GM23248 (cell line): ENCODE measurements around the gene KRTAP19-7. TPM values are rescaled to one million over a fixed set of nuclear protein-coding genes. Genes with fewer than 3 reads are reported as not detected.

Source experiments
- DNase-seq: peaks from one replicate; pipeline ENCODE4 v3.0.0-alpha.2; 2015
- H2AFZ ChIP-seq: fragments of 200-600 bp; sonication (generic); 2 replicates; pipeline ENCODE4 v1.6.1; 2016; ENCODE audit warnings: antibody characterized with exemption
- H3F3A ChIP-seq: fragments of 200-600 bp; sonication (generic); 2 replicates; pipeline ENCODE4 v1.6.1; 2016; ENCODE audit warnings: mild to moderate bottlenecking, antibody characterized with exemption, mixed run types; ENCODE audit not compliant: insufficient read depth
- H3K27ac ChIP-seq: fragments of 200-600 bp; sonication (generic); 2 replicates; pipeline ENCODE4 v1.5.1; 2016; ENCODE audit warnings: mild to moderate bottlenecking
- H3K27me3 ChIP-seq: fragments of 200-600 bp; sonication (generic); replicated peaks from 2 replicates; pipeline ENCODE4 v1.6.1; 2016; ENCODE audit warnings: mild to moderate bottlenecking; ENCODE audit not compliant: insufficient read depth
- H3K36me3 ChIP-seq: fragments of 200-600 bp; sonication (generic); 2 replicates; pipeline ENCODE4 v1.6.1; 2016; ENCODE audit warnings: low read depth, mild to moderate bottlenecking
- H3K4me1 ChIP-seq: fragments of 200-600 bp; sonication (generic); 2 replicates; pipeline ENCODE4 v1.6.1; 2016; ENCODE audit warnings: mild to moderate bottlenecking; ENCODE audit not compliant: insufficient read depth
- H3K4me2 ChIP-seq: fragments of 200-600 bp; sonication (generic); one replicate; pipeline ENCODE4 v1.6.1; 2016; ENCODE audit warnings: mild to moderate bottlenecking; ENCODE audit not compliant: unreplicated experiment
- H3K4me3 ChIP-seq: fragments of 200-600 bp; sonication (generic); 2 replicates; pipeline ENCODE4 v1.5.1; 2016; ENCODE audit warnings: mild to moderate bottlenecking
- H3K79me2 ChIP-seq: fragments of 200-600 bp; sonication (generic); 2 replicates; pipeline ENCODE4 v1.6.1; 2016; ENCODE audit warnings: mild to moderate bottlenecking; ENCODE audit not compliant: insufficient read depth
- H3K9ac ChIP-seq: fragments of 200-600 bp; sonication (generic); 2 replicates; pipeline ENCODE4 v1.6.1; 2016; ENCODE audit warnings: mild to moderate bottlenecking
- H3K9me2 ChIP-seq: fragments of 200-600 bp; sonication (generic); 2 replicates; pipeline ENCODE4 v1.6.1; 2016; ENCODE audit warnings: mixed run types, mild to moderate bottlenecking, moderate library complexity; ENCODE audit not compliant: insufficient read depth
- H3K9me3 ChIP-seq: fragments of 200-600 bp; sonication (generic); one replicate; pipeline ENCODE4 v1.6.1; 2017; ENCODE audit warnings: low read depth
- H4K20me1 ChIP-seq: fragments of 200-600 bp; sonication (generic); 2 replicates; pipeline ENCODE4 v1.6.0; 2016; ENCODE audit not compliant: insufficient read depth
- EZH2 ChIP-seq: fragments of 200-600 bp; sonication (generic); IDR thresholded peaks from 2 replicates; pipeline ENCODE4 v1.6.1; 2018; ENCODE audit warnings: antibody characterized with exemption, mild to moderate bottlenecking; ENCODE audit not compliant: insufficient read depth, poor library complexity, severe bottlenecking
- EZH2phosphoT487 ChIP-seq: fragments of 200-600 bp; sonication (generic); IDR thresholded peaks from 2 replicates; pipeline ENCODE4 v1.6.1; 2018; ENCODE audit warnings: antibody characterized with exemption, moderate library complexity, mild to moderate bottlenecking, low read depth; ENCODE audit not compliant: insufficient read depth
- WGBS, 2 experiments: methylation state at CpG; one replicate each; pipeline ENCODE4 v1.1.6; 2015 to 2017; ENCODE audit warnings: low lambda C conversion rate in 2 of 2, low coverage in 1 of 2; ENCODE audit errors: missing lambda C conversion rate in 2 of 2; 5-methylcytosine and 5-hydroxymethylcytosine counted together
- in situ Hi-C: fragments of 300-500 bp; cut with MboI; formaldehyde crosslinking; loops from 2 replicates; pipeline ENCODE4 v1.15.0; 2020
- polyA plus RNA-seq: library from polyadenylated mRNA; unstranded; fragments of >200 nt; fragmentation: Nextera tagmentation; extraction: Ambion mirVana; gene quantifications from 2 replicates; pipeline ENCODE4 v1.2.1, GENCODE V29; 2016
- total RNA-seq: library from RNA; depleted of rRNA; stranded (reverse); fragments of >200 nt; shearing (Covaris generic); gene quantifications from 2 replicates; pipeline ENCODE4 v1.2.3, GENCODE V29; 2014

Gene KRTAP19-7
- total and polyA plus RNA-seq, 2 experiments from 2014 or later: not detected

- no peak overlapping the region for H3K27ac ChIP-seq
- no peak overlapping the region for H2AFZ ChIP-seq
- no peaks in the 10 kb centered on the region for H3F3A ChIP-seq
- H3K79me2 ChIP-seq: no peaks in the 10 kb centered on the region
- no peak overlapping the region for H3K9ac ChIP-seq
- in situ Hi-C loops: no loop called here
- H3K9me2 ChIP-seq: no peaks in the 10 kb centered on the region
- H4K20me1 ChIP-seq: no peaks in the 10 kb centered on the region
- no peaks in the 10 kb centered on the region for H3K4me1 ChIP-seq
- DNase-seq: no peak
- no peaks in the 10 kb centered on the region for H3K27me3 ChIP-seq
- no peaks in the 10 kb centered on the region for H3K36me3 ChIP-seq
- TF ChIP-seq EZH2phosphoT487: no peak
- no peak for TF ChIP-seq EZH2
- no peak overlapping the region for H3K4me3 ChIP-seq
- no peak overlapping the region for H3K4me2 ChIP-seq
- no peaks in the 10 kb centered on the region for H3K9me3 ChIP-seq
These were observed 16.7 kb upstream of the KRTAP19-7 start for GRCh38 chr21:30577766-30578165.

DNA sequence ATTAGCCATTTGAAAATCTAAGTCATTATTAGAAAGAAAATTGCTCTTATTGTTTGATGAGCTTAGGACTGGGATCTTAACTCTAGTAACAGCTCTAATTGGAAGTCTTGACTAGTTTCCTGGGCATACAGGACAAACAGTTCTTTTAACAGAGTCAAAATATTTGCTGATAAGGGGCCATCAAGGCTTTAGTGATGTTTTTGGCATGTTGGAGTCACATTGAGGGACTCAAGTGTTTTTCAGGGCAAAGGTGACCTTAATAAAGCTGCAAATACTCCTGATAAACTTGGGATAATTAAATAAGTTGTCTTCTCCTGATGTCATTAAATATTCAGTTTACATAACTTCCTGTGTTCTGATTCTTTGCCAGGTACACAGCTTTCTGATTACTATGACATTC, 6.5 kb upstream of the KRTAP19-7 start:
- in situ Hi-C loops: no loop called here
- no peak overlapping the region for H3K4me2 ChIP-seq

GRCh38 chr21:30563630-30564029, 2.5 kb upstream of the KRTAP19-7 start:
- Histone ChIP-seq H3K9me3 (no peaks in the 10 kb centered on the region), H3K27me3 (no peaks in the 10 kb centered on the region), H2AFZ (no peak overlapping the region), H4K20me1 (no peaks in the 10 kb centered on the region), H3K36me3 (no peaks in the 10 kb centered on the region), H3K9me2 (no peaks in the 10 kb centered on the region), H3K9ac (no peak overlapping the region), H3K4me3 (no peak overlapping the region), H3K4me2 (no peak overlapping the region), H3K79me2 (no peaks in the 10 kb centered on the region), H3F3A (no peaks in the 10 kb centered on the region), H3K4me1 (no peaks in the 10 kb centered on the region), H3K27ac (no peak overlapping the region)
- no peak for TF ChIP-seq EZH2
- no peak for TF ChIP-seq EZH2phosphoT487
- 27 to 38% methylated on average over 2 of the region's 2 CpGs for WGBS, 2 experiments
- in situ Hi-C loops: no loop called here
- no peak for DNase-seq

More for the DNA sequence above, 6.5 kb upstream of the KRTAP19-7 start:
- Histone ChIP-seq H3K27ac (no peak overlapping the region), H3K36me3 (no peaks in the 10 kb centered on the region), H3F3A (no peaks in the 10 kb centered on the region), H3K9ac (no peak overlapping the region), H3K9me3 (no peaks in the 10 kb centered on the region), H4K20me1 (no peaks in the 10 kb centered on the region), H3K4me3 (no peak overlapping the region), H3K9me2 (no peaks in the 10 kb centered on the region), H3K27me3 (no peaks in the 10 kb centered on the region), H3K4me1 (no peaks in the 10 kb centered on the region), H3K79me2 (no peaks in the 10 kb centered on the region), H2AFZ (no peak overlapping the region)
- no peak for DNase-seq
- no peak for TF ChIP-seq EZH2
- no peak for TF ChIP-seq EZH2phosphoT487

DNA sequence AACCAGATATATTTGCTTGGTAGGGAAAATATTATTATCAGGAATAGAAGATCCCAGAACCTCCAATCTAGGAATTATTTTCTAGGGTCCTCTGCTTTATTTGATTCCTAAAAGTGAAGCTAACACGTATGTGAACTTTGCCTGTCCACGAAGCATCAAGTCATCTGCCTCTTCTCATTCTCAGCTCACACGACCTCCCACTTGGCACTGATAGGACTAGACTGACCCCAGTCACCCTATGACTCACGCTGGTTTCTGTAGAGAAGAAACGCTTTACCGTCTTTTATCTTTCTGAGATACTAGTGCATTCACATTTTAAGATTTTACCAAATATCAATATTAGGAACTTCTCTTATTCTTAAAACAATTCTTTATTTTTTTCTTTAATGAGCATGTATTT, 2.0 kb upstream of the KRTAP19-7 start:
- no peaks in the 10 kb centered on the region for H3K9me3 ChIP-seq
- 20 to 23% methylated on average over 6 of the region's 6 CpGs for WGBS, 2 experiments
- H4K20me1 ChIP-seq: no peaks in the 10 kb centered on the region
- H3K9ac ChIP-seq: no peak overlapping the region
- in situ Hi-C loops: no loop called here
- H3F3A ChIP-seq: no peaks in the 10 kb centered on the region
- no peak overlapping the region for H3K27ac ChIP-seq
- no peak overlapping the region for H2AFZ ChIP-seq
- H3K4me3 ChIP-seq: no peak overlapping the region
- H3K79me2 ChIP-seq: no peaks in the 10 kb centered on the region
- TF ChIP-seq EZH2phosphoT487 (no peak), EZH2 (no peak)
- no peaks in the 10 kb centered on the region for H3K27me3 ChIP-seq
- no peaks in the 10 kb centered on the region for H3K4me1 ChIP-seq
- no peak overlapping the region for H3K4me2 ChIP-seq
- no peaks in the 10 kb centered on the region for H3K9me2 ChIP-seq
- H3K36me3 ChIP-seq: no peaks in the 10 kb centered on the region
- DNase-seq: no peak

- in situ Hi-C loops: no loop called here
- no peaks in the 10 kb centered on the region for H3K4me1 ChIP-seq
- no peak overlapping the region for H3K4me3 ChIP-seq
- H3K79me2 ChIP-seq: no peaks in the 10 kb centered on the region
- no peaks in the 10 kb centered on the region for H3K9me3 ChIP-seq
- no peak for DNase-seq
- TF ChIP-seq EZH2: no peak
- TF ChIP-seq EZH2phosphoT487: no peak
- H3F3A ChIP-seq: no peaks in the 10 kb centered on the region
- no peaks in the 10 kb centered on the region for H4K20me1 ChIP-seq
- H3K36me3 ChIP-seq: no peaks in the 10 kb centered on the region
- no peaks in the 10 kb centered on the region for H3K9me2 ChIP-seq
- no peak overlapping the region for H3K4me2 ChIP-seq
- H3K27me3 ChIP-seq: no peaks in the 10 kb centered on the region
- no peak overlapping the region for H3K9ac ChIP-seq
- H2AFZ ChIP-seq: no peak overlapping the region
- no peak overlapping the region for H3K27ac ChIP-seq
- WGBS, 2 experiments: 17% methylated on average over 2 of the region's 2 CpGs
These were observed 843 bp upstream of the KRTAP19-7 start for GRCh38 chr21:30561957-30562356.
